ENCODE measurements around the gene FLNC. TPM values are rescaled to one million over a fixed set of nuclear protein-coding genes. Genes with fewer than 3 reads are reported as not detected.

Gene FLNC
- total RNA-seq (ENCODE audit: insufficient read depth, low replicate concordance), result 204 TPM

GRCh38 chr7:128830231-128831177 is at the start of gene FLNC:
TSS of gene FLNC (plus strand) at chr7:128830406. CDS start at chr7:128830638, 232 bp downstream.
- peak; percentile 78 for DNase-seq (ENCODE audit: low spot score)

GRCh38 chr7:128781126-128781525 is 49.1 kb upstream of the FLNC start:
- peak; percentile 38 for DNase-seq (ENCODE audit: low spot score)

- no peak for DNase-seq (ENCODE audit: low spot score)
These were observed 48.4 kb upstream of the FLNC start for GRCh38 chr7:128781851-128782250.

- peak; percentile 96 for DNase-seq (ENCODE audit: low spot score)
These were observed 46.9 kb upstream of the FLNC start for GRCh38 chr7:128783143-128783861.

- no peak for DNase-seq (ENCODE audit: low spot score)
These were observed 44.5 kb upstream of the FLNC start for GRCh38 chr7:128785738-128786137.

GRCh38 chr7:128788446-128789412 is 41.5 kb upstream of the FLNC start:
- DNase-seq (ENCODE audit: low spot score), result no peak

GRCh38 chr7:128790315-128791041 is 39.7 kb upstream of the FLNC start:
- DNase-seq (ENCODE audit: low spot score), result no peak

- DNase-seq (ENCODE audit: low spot score), result peak; percentile 63
These were observed 38.9 kb upstream of the FLNC start, which contains the start of gene CCDC136 for GRCh38 chr7:128791121-128791971. TSS of gene CCDC136 (plus strand) at chr7:128791968. CDS start at chr7:128792412, 444 bp downstream.

- DNase-seq (ENCODE audit: low spot score), result no peak
These were observed 38.3 kb upstream of the FLNC start for GRCh38 chr7:128791972-128792327.

GRCh38 chr7:128792471-128793180 is 37.6 kb upstream of the FLNC start:
- no peak for DNase-seq (ENCODE audit: low spot score)

- no peak for DNase-seq (ENCODE audit: low spot score)
These were observed 37.0 kb upstream of the FLNC start for GRCh38 chr7:128793181-128793547.

GRCh38 chr7:128794020-128794419 is 36.2 kb upstream of the FLNC start:
- no peak for DNase-seq (ENCODE audit: low spot score)

- DNase-seq (ENCODE audit: low spot score), result no peak
These were observed 35.8 kb upstream of the FLNC start for GRCh38 chr7:128794436-128794835.

- no peak for DNase-seq (ENCODE audit: low spot score)
These were observed 35.1 kb upstream of the FLNC start for GRCh38 chr7:128795129-128795528.

- DNase-seq (ENCODE audit: low spot score), result no peak
These were observed 33.9 kb upstream of the FLNC start for GRCh38 chr7:128796327-128796726.

GRCh38 chr7:128799451-128799850 is 30.8 kb upstream of the FLNC start:
- DNase-seq (ENCODE audit: low spot score), result no peak

GRCh38 chr7:128800567-128800966 is 29.6 kb upstream of the FLNC start:
- no peak for DNase-seq (ENCODE audit: low spot score)

- no peak for DNase-seq (ENCODE audit: low spot score)
These were observed 29.2 kb upstream of the FLNC start for GRCh38 chr7:128801003-128801402.
